ENCODE results near the gene NDUFB4. TPM values are rescaled to one million over a fixed set of nuclear protein-coding genes. Genes with fewer than 3 reads are reported as not detected.

The NDUFB4 gene
- total and polyA plus RNA-seq, 9 of the 15 experiments (the other 6 are each of a cell fraction or from before 2014, with no cell fraction given): 124 to 670 (median 227) TPM

DNA sequence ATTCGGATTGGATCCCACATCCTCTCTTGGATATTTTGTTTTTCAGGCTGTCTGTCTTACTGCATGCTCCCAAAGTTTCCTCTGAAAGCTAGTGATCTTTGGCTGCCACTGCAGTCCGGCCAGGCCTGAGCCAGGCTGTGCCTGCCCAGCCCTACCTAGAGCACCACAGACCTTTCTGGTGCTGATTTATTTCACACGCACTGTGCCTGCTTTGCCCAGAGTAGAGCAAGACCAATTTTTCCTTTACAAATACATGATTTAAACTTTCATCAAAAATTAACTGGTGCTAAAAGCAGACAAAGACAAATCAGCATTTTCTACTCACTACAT is 28.0 kb upstream of the NDUFB4 start:
- intact Hi-C loops (cut with micrococcal nuclease) (no loop called here), in situ Hi-C loops (cut with MboI) (loop anchor here (5.0 kb wide), 1 partner anchor 229 kb away; no protein-coding TSS in a partner anchor)
- POLR2A ChIA-PET: interaction anchor here (1.8 kb wide), 1 partner anchor 28 kb away, joined by 5 read pairs; the partner anchor contains the start of gene NDUFB4
- no peaks in the 10 kb centered on the region for H4K20me1 ChIP-seq (replicated peaks; ENCODE audit: control insufficient read depth, insufficient read depth, low read length)
- no peaks in the 10 kb centered on the region for H3K9me3 ChIP-seq (replicated peaks; ENCODE audit: control insufficient read depth, insufficient read depth, low read depth, low read length)
- CTCF ChIA-PET (ENCODE audit: low intra/inter-chr PET ratio): no interaction called here
- H3K4me1 ChIP-seq (replicated peaks in 1 of 2; ENCODE audit: control insufficient read depth in 2 of 2, insufficient read depth in 2 of 2, low read length in 2 of 2): peaks cover 0 to 15% of the 10 kb centered on the region in 2 experiments; a peak in 4 of 5 replicates
- H3K4me3 ChIP-seq: no peak overlapping the region
- H2AFZ ChIP-seq (ENCODE audit: low read depth, low read length): peak overlapping the region; percentile 59
- DNase-seq (ENCODE audit: extremely low read depth in 1 of 4, low spot score in 3 of 4) (no peak), FAIRE-seq (no peak), ATAC-seq (peak; percentile 16; the same call in 1 of the 3 replicates)
- H3K9me1 ChIP-seq (ENCODE audit: control insufficient read depth, insufficient read depth, low read length): no peaks in the 10 kb centered on the region
- WGBS (ENCODE audit: insufficient coverage, low coverage, missing lambda C conversion rate): 50% methylated on average over 2 of the region's 3 CpGs
- no peaks in the 10 kb centered on the region for H3K79me2 ChIP-seq (ENCODE audit: control insufficient read depth, insufficient read depth, low read length)
- BruUV-seq (replicated peaks): no TSS peak
- H3K4me2 ChIP-seq (ENCODE audit: insufficient read depth, low read length): no peak overlapping the region
- no peaks in the 10 kb centered on the region for H3K27me3 ChIP-seq (ENCODE audit: control insufficient read depth in 2 of 2, insufficient read depth in 2 of 2, low read length in 2 of 2)
- no peak overlapping the region for H3K27ac ChIP-seq (ENCODE audit: extremely low read depth, low read depth, low read length)
- H3K9ac ChIP-seq (ENCODE audit: insufficient read depth in 1 of 2, low read depth in 2 of 2, low read length in 2 of 2): no peak overlapping the region
- TF ChIP-seq POU5F1 (IDR thresholded peaks at IDR 0.05; ENCODE audit: borderline replicate concordance, low read depth, low read length, partially characterized antibody): no peak
- no peak for TF ChIP-seq ZNF75A (CRISPR knock-in tag; IDR thresholded peaks at IDR 0.05)
- TF ChIP-seq LEF1 (IDR thresholded peaks at IDR 0.05): no peak
- TF ChIP-seq, protein P1, sequence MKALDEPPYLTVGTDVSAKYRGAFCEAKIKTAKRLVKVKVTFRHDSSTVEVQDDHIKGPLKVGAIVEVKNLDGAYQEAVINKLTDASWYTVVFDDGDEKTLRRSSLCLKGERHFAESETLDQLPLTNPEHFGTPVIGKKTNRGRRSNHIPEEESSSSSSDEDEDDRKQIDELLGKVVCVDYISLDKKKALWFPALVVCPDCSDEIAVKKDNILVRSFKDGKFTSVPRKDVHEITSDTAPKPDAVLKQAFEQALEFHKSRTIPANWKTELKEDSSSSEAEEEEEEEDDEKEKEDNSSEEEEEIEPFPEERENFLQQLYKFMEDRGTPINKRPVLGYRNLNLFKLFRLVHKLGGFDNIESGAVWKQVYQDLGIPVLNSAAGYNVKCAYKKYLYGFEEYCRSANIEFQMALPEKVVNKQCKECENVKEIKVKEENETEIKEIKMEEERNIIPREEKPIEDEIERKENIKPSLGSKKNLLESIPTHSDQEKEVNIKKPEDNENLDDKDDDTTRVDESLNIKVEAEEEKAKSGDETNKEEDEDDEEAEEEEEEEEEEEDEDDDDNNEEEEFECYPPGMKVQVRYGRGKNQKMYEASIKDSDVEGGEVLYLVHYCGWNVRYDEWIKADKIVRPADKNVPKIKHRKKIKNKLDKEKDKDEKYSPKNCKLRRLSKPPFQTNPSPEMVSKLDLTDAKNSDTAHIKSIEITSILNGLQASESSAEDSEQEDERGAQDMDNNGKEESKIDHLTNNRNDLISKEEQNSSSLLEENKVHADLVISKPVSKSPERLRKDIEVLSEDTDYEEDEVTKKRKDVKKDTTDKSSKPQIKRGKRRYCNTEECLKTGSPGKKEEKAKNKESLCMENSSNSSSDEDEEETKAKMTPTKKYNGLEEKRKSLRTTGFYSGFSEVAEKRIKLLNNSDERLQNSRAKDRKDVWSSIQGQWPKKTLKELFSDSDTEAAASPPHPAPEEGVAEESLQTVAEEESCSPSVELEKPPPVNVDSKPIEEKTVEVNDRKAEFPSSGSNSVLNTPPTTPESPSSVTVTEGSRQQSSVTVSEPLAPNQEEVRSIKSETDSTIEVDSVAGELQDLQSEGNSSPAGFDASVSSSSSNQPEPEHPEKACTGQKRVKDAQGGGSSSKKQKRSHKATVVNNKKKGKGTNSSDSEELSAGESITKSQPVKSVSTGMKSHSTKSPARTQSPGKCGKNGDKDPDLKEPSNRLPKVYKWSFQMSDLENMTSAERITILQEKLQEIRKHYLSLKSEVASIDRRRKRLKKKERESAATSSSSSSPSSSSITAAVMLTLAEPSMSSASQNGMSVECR (CRISPR knock-in tag; IDR thresholded peaks at IDR 0.05): no peak
- TF ChIP-seq RAD51 (IDR thresholded peaks at IDR 0.05; ENCODE audit: borderline replicate concordance, low read depth): no peak
- TF ChIP-seq SAFB (IDR thresholded peaks at IDR 0.05; ENCODE audit: borderline replicate concordance, low read depth, low read length): no peak
- TF ChIP-seq STAG1 (CRISPR knock-in tag; IDR thresholded peaks at IDR 0.05; ENCODE audit: borderline replicate concordance): no peak
- no peak for TF ChIP-seq E2F8 (IDR thresholded peaks at IDR 0.05; ENCODE audit: low read depth, partially characterized antibody)
- TF ChIP-seq ZEB2 (IDR thresholded peaks at IDR 0.05): no peak
- no peaks in the 10 kb centered on the region for H3K36me3 ChIP-seq (ENCODE audit: control insufficient read depth, insufficient read depth, low read length)

Measured in K562 (cell line).